DMS114 treated with DMSO at 0.1 percent for 48 hours (cell line): ENCODE measurements around the gene YBEY.

Experiments
- DNase-seq: peaks from one replicate; lab custom pipeline; 2025; ENCODE audit not compliant: unreplicated experiment; lab: John Stamatoyannopoulos, UW

Gene YBEY

GRCh38 chr21:46264046-46264689 is 22.0 kb upstream of the YBEY start:
- no peak for DNase-seq

GRCh38 chr21:46264690-46265144 is 21.4 kb upstream of the YBEY start:
- no peak for DNase-seq

- DNase-seq: no peak
These were observed 20.2 kb upstream of the YBEY start for GRCh38 chr21:46265736-46266525.

GRCh38 chr21:46266946-46267345 is 19.2 kb upstream of the YBEY start:
- no peak for DNase-seq

GRCh38 chr21:46268371-46268770 is 17.8 kb upstream of the YBEY start:
- DNase-seq: no peak

DNA sequence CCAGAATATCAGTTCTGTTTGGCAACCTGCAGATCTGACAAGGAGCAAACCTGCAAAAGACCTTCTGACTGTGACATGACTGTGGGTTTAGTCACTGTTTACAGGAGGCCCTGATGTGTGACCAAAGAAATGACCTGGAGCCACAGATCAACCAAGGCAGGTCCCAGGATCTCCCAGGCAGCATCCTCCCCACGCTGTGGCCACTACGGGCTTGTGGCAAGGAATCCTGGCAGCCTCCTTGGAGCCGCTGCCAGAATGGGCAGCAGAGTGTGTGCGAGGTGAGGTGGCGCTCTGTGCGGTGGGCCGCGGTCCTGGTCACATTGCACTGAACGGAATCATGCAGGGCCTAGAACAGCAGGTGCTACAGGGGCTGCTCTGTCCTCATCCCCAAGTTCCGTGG is 16.7 kb upstream of the YBEY start:
- DNase-seq: no peak

- no peak for DNase-seq
These were observed 12.8 kb upstream of the YBEY start for GRCh38 chr21:46273341-46273740.

DNA sequence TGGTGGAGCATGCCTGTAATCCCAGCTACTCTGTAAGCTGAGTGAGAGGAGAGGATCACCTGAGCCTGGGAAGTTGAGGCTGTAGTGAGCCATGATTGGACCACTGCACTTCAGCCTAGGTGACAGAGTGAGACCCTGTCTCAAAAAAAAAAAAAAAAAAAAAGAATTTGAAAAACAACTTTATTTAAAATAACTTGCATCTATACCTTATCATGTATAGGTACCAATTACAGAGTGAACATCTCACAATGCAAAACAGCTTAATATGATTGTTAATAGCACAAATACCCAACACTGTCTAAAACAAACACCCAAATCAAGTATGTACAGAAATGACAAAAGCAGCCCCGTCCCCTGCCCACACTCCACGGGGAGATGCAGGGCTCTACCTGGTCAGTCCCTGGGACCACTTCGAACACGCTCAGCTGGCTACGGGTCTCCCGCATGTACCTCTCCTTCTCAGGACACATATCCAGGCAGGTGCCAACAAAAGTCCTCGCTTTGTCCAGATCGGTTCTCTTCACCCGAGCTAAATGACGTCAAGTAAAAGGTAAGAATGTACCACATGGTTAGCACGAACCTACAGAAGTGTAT is 11.2 kb upstream of the YBEY start:
- DNase-seq: no peak

- DNase-seq: no peak
These were observed 2.0 kb upstream of the YBEY start for GRCh38 chr21:46284077-46284644.

GRCh38 chr21:46284733-46285132 is 1.4 kb upstream of the YBEY start:
- no peak for DNase-seq

- DNase-seq: no peak
These were observed 908 bp upstream of the YBEY start, which contains the start of gene MCM3AP for GRCh38 chr21:46285206-46285661. TSS of gene MCM3AP (minus strand) at chr21:46285611. CDS start at chr21:46285286, 325 bp downstream.

DNA sequence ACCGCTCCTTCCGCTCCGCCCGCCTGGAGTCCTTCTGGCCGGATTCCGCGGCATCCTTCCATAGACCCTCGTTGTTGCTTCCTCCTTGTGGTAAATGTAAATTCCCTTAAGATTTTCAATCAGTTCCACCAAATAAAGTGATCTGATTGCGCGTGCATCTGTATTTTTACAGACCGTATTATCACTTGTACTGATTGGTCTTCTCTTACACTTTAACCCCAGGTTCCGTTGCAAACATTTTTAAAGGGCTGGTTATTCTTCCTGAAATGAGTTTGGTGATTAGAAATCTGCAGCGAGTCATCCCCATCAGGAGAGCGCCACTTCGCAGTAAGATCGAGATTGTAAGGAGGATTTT is 483 bp downstream of the YBEY start:
- DNase-seq: no peak

GRCh38 chr21:46287541-46287940 is 1.4 kb downstream of the YBEY start:
- DNase-seq: no peak

DNA sequence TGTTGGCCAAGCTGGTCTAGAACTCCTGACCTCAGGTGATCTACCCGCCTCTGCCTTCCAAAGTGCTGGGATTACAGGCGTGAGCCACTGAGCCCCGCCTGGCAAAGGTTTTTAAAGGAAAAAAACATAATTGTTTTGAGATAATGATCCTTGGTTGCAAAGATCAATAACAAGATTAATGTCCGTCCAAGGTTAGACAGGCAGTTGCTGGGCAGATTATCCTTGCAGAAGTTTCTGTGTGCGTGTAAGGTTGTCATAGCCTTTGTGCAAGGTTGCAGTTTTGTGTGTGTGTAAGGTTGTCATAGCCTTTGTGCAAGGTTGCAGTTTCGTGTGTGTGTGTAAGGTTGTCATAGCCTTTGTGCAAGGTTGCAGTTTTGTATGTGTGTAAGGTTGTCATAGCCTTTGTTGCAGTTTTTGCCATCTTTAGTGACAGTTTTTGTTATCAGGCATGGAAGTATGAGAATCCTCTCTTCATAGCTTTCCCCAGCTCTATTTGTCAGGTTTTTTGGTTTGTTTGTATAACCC is 3.6 kb downstream of the YBEY start:
- DNase-seq: no peak

DNA sequence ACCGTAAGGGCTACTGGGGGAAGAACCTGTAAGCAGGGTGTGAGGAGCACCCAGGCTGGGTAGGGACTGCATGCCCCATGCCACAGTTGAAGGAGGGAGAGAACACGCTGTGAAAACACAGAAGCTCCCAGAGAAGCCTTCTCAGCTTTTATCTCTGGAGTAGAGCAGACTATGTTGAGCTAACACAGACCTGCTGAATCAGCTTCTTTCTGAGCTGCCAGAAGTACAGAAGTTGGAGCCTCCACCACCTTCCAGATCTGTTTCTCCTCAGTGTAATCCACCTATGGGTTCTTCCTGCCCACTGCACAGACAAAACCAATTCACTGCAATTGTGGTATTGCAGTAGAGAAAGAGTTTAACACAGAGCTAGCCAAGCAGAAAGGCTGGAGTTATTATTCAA is 5.4 kb downstream of the YBEY start:
- DNase-seq: no peak

GRCh38 chr21:46294647-46295176 is 8.6 kb downstream of the YBEY start:
- DNase-seq: no peak

DNA sequence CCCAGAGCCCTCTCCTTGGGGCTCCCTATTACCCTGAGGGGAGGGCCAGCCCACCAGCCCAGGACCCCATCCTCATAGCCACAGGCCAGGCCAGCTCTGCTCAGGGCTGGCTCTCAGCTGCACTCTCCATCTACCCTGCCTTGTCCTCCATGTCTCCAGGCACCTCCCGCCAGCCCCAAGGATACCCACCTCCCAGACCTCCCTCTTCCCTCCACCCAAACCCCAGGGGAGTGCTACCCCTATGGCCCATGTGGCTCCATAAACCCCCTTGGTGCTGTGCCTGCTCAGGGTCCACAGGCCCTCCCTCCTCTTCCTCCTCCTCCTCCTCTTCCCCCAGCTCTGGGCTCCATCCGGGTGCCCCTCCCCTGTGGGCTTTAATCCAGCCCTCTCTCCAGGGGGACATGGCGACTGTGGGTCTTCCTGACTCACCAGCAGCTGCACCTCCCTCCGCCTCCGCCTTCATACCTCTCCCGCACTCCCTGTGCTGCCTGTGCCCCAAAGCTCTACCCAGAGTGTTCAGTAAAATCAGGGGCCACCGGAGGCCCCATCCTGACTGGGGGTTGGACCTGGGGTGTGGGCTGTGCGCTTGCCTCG is 9.1 kb downstream of the YBEY start:
- DNase-seq: no peak

DNA sequence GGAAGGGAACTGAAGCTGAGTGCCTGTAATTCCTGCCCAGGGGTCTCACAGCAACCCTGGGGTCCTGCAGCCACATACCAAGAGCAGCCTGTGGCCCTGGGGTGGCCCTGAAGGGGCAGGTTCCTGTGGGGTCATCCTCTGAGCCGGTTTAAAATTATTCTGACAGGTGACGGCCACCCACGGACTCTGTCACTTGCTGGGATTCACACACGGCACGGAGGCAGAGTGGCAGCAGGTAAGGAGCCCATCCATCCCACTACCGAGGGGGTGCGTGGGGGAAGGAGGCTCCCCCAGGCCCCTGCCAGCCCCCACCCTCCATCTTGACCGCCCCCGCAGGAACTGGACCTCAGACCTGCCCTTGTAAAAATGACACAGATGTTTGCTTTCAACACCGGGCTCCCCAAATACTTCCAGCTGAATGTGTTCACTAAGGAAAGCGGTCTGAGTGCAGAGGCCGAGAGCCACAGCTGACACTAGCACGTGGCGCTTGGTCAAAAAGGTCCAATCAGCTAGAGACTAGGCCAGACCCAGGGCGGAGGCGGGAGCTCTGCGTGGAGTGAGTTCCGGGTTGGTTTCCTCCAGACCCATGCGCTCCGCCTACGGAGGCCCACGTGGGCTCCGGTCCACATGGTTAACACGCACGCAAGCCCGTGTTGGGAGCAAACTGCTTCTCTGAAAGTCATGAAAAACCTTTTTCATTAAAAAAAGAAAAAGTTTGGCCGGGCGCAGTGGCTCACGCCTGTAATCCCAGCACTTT is 10.0 kb downstream of the YBEY start:
- DNase-seq: no peak

DNA sequence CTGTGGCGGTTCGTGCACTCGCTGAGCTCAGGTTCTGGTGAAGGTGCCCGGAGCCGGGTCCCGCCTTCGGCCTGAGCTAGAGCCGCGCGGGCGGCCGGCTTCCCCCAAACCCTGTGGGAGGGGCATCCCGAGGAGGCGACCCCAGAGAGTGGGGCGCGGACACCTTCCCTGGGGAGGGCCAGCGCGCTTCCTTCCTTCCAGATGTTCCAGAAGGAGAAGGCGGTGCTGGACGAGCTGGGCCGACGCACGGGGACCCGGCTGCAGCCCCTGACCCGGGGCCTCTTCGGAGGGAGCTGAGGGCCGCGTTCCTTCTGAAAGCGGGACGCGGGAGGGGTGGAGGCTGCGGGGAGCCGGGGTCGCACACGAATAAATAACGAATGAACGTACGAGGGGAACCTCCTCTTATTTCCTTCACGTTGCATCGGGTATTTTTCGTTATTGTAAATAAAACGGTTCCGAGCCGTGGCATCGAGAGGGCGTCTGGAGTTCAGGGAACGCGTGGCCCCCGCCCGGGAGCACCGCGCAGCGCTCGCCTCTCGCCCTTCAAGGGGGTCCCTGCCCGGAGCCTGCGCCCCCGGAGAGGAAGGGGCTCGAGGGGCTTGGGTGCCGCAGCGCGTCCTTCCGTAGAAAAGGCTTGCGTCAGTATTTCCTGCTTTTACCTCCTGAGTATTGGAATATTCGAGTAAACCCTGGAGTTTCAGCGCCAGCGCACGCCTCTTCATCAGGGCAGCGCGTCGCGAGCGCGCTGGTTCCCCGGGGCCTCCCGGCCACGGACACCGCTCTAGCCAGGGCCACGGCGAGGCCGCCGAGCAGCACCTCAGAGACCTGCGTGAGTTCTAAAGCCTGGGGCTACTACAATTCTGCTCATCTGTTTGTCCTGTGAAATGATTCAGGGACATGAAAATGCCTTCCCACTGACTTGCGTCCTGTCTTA is 11.5 kb downstream of the YBEY start:
- DNase-seq: no peak
